GM12891 (cell line): Measurements from ENCODE around the gene CNIH3.

ENCODE experiments used
- POLR2A ChIP-seq: IDR thresholded peaks from 2 replicates; pipeline ENCODE4 v1.6.1; 2011; ENCODE audit warnings: low read depth, low read length, control low read depth
- POLR2AphosphoS5 ChIP-seq: IDR thresholded peaks from 2 replicates; pipeline ENCODE4 v1.6.1; 2011; ENCODE audit warnings: low read depth, low read length, control low read depth

DNA sequence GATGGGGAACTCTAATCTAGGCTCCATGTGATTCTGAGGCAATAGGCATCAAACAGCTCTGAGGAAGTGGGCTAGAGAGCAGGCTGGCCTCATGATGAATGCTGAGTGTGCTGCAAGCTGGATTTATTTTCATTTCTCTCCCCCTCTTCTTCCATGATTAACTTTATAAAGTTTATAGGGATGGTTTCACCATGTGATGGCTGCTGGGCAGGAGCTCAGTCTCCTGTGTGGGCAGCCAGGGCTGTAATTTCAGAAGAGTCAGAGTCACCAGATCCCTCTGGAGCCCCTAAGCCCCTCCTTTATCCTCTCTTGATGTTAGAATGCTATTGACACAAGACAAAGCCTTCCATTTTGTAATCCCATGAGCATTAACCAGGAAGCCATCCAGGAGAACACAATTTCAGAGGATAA lies 143.6 kb downstream of the CNIH3 start:
- TF ChIP-seq POLR2A = no peak
- no peak for TF ChIP-seq POLR2AphosphoS5
